ENCODE results near the gene SLITRK1.

The SLITRK1 gene

DNA sequence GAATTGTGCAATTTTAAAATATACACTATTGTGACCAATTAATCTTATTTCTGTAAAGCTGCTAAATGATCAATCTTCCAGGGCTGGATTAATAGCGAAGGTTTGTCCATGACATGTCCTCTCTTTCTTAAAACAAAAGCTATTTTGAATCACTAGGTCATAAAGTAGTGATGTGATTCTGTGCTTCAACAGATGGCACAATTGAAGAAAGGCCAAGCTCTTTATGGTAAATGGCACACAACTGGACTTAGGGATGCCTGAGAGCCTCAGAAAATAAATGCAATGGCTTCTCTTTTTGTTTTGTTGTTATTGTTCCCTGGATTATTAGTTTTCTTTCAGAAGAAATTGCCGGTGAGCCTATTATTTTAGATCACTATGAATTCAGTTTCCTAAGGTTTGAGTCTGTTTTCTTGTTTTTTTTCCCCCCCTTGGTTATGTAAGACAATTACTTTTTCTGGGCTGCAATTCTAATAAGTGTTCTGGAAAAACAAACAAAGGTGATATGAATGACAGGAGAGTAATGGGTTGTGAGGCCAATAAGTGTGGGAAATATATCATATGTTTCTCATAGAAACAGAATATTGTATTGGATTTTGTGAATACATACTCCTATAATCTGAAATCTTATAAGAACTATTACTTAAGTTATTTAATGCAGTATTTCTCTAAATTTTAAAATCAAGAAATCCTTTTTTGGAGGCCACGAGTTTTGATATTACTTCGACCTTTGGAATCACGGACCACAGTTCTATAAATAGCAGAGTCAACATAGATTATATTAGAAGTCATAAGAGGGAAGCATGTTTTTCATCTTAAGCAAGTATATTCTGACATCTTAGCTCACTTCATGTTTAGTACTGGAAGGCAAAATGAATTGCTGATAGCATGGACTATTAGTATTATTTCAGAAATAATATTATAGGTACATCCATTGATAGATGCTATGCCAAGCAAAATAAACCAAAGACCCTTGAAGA is 16.8 kb downstream of the SLITRK1 start:
- no peak for DNase-seq

DNA sequence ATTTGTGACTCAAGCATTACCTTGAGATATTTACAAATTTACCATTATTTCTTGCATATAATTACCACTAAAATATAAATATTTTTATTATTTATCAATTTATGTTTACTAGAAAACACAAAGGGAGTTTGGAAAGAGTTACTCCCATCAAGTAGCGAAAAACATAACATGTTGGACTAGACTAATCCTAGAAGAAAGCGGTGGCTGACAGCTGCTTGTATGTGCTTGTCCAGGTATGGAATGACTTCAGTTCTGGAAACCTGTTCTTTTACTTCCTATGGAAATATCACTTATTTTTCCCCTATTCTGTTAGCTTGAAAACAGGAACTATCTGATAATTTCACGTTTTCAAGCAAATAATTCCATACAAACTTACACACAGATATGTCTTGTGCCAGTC is 28.5 kb downstream of the SLITRK1 start:
- no peak for DNase-seq

DNA sequence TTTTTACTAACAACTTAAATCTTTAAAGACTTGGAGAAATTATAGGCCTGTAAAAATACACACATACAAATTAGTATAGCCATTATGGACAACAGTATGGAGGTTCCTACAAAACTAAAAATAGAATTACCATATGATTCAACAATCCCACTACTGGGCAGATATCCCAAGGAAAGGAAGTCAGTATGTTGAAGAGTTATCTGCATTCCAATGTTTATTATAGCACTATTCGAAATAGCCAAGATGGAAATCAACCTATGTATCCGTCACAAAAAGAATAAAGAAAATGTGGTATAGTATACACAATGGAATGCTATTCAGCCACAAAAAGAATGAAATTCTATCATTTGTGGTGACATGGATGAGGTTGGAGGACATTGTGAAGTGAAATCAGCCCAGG is 37.2 kb downstream of the SLITRK1 start:
- DNase-seq, result no peak

DNA sequence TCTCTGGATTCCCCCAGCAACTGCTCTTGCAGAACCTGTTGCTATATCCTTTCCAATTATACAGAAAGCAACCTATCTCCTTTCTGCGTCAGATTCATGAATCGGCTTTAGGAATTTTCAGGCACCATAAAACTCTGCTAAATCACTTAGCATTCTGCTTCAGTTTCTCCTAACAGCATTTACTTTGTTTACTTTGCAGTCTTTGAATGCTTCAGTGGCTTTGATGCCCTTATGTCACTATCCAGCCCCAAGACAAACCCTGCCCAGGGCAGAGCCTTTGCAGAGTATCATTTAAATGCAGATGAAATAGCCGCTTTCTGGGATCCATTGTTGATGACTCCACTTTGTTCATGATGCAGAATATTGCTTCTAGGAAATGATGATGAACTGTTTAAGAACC is 43.1 kb downstream of the SLITRK1 start:
- DNase-seq, result no peak

DNA sequence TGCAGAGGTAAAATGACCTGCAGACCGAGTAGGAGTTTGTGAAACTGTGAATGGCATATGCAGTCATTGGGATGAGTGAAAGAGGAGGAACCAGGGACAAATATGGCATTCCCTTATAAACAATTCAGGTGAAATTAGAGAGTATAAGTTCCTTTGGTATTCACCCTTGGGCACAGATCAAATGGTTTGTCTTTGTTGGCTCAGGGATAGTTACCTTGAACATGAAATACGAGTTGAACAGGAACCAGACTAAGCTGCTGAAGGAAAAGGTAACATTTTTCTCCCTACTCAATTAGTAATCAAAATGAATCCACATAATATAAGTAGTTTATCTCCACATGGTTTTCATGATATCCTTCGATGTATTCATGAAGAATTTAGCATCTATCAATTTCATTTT is 50.5 kb downstream of the SLITRK1 start:
- DNase-seq, result no peak

DNA sequence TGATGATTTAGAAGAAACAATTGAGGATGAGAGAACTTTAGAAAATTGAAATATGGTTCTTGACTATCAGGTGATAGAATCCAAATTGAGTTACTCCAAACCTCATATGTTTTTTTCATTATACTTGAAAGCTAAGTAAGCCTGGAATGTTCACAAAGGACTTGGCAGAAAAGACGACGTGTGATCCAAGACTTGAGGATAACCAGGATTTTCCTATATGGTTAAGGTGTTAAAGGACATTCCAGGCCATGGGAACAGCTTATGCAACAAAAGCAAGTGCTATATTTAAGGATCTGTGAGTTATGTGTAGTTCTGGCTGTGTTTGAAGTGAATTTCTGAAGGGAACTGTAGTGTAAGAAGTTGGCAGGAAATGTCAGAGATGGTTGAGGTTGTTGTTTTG is 52.5 kb downstream of the SLITRK1 start:
- no peak for DNase-seq

DNA sequence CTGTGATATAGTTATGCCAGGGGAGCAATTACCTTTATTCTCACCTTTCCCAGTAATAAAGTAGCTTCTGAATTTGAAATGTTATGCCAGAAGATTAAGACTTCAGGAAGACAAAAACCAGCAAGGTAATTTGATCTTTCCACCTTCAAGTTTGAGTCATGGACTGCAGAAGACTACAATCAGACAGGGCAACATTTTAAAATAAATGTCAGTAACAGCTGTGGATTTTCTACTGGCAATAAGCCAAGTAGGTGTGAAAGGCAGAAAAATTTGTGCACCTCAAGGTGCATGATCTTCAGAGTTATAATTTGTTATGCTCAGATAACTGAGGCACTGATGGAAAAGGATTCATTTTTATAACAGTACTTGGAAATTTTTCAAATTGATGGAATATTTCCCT is 54.9 kb downstream of the SLITRK1 start:
- no peak for DNase-seq

Data from stimulated activated naive CD4-positive, alpha-beta T cell treated with Interleukin-2 at 50 U/mL for 16 hours (primary cell).